ENCODE data around the gene ADGRA1.

ADGRA1 gene

DNA sequence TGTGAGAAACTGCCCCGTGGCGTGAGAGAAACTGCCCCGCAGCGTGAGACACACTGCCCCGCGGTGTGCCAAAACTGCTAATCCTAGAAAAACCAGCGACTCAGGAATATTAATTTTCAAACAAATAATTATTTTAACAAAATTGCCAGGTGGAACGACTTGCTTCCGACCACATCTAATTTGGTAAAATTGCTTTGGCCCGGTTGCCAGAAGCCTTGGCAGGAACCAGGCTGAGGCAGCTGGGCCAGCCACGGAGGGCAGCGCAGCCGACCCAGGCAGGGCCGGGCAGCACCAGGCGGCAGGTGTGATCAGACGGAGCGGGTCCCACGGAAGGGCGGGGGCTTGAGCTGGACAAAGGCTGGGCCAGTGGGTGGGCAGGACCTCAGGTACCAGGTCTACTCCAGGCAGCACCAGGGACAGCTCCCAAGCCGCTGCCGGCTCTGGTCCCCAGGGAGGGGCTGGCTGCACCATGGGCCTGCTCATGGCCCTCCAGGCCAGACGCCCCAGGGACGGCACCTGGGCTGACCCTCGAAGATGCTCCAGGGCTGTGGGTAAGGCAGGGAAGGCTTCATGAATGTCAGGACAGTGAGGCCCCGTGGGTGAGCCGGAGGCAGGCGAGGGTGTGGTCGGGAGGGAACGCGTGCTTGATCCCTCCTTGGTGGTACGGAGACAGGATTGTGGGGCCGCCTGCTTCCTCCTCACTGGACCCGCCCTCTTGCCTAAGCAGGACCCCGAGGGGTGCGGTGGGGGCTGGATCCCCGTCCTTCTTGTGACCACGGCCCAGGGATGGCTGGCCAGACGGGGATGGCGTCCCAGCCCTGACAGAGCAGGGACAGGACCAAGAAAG, 7.7 kb upstream of the ADGRA1 start:
- no peak for DNase-seq

DNA sequence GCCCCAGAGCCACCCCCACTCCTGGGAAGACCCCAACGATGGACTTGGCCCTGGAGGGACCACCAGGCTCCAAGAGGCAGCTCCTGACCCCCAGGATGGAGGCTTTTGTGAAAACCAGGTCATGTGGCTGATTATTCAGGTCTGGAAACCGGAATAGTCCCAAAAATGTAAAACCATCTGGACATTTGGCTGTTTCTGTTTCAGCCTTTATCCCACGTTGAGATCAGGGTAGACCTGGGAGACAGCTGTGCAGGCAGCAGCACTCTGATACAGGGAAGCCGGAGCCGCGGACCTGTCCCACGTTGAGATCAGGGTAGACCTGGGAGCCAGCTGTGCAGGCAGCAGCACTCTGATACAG, 7.1 kb upstream of the ADGRA1 start:
- DNase-seq, result no peak

DNA sequence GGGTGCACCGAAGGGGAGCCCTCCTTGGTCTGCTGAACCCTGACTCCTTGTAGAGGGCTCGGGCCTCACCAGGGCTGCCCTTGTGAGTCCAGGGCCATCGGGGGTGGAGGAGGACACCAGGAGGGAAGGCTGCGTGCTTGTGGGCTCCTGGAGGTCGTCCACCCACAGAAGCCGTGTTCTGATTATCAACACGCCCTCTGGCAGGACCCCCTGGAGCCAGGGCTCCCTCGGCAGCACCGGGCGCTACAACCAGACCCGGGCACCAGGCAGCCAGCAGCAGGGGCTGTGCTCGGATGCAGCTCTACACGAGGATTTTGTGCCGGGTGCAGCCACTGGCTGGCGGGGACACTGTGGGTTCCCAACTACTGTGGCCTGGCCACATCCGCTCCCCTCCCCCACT, 6.1 kb upstream of the ADGRA1 start:
- DNase-seq, result no peak

DNA sequence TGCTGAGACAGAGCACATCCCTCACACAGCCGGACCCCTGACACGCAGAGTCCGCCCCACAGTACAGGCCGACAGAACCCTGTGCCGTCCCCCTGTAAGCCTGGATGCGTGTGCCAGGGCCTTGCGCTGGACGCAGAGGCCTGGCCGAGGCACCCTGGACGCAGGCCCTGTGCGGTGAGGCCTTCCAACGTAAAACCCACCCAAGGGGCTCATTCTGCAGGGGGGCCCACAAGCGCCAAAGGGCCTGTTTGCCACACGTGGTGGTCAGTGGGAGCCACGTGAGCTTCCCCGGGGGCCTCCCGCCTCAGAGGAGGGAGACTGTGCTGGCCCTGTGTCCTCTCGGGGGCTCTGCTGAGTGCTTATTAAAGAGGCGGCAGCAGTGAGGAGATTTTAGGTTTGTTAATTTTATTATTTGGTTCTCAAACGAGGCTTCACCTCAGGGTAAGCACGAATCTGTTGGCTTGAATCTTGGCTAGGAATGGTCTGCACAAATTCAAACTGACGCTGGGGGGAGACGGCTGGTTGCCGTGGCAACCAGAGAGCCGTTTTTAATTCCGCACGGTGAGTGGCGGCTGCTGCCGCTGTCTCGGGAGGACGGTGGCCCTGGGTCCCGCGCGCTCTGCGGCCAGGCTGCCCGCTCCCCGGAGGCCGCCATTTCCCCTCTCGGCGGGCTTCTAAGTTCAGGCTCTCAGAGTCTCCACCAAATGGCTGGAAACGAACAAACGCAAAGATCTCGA, 4.9 kb upstream of the ADGRA1 start:
- DNase-seq, result no peak

DNA sequence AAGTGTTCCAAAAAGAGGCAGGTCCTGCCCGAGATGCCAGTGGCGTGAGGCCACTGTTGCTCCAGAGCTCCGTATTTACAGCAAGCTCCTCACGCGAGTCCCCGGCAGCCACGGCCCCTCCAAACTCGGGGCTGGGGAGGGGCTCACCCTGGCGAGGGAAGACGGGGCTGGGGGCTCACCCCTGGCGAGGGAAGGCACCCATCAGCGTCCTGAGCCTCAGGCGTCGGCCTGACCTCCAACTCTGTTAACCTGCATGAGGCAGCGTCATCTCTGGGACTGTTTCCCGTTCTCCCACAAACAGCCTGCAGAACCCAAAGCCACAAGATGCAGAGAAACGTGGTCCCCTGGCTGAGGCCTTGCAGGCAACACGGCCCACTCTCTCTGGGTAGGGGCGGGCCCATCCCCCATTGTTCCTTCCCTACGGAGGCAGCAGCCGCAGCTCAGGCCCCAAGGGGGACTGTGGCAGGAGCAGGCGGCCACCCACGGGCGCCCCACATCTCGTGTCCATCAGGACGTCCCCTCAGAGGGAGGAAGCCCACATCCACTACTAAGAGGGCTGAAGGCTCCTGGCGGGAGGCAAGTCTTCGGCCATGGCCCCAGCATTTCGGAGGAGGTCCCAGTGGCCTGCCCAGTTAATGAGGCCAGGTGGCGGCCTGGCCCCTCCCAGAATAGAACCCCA, 4.2 kb upstream of the ADGRA1 start:
- no peak for DNase-seq

DNA sequence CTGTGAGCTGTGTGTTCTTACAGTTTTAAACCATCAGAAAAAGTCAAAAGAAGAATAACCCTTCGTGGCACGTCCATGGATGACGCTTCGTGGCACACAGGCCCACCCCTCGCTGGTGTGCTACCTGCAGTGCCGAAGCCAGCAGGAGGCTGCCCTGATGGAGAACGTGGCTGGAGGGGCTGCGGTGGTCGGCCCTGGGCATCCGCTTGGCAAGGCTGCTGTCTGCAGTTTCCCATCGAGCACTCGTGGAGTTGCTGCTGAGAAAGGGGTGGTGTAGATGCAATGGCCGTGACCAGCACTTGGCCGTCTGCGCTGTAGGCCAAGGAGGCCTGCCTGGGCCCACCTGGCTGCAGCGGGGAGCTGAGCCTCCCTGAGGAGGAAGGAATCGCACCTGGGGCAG, 3.2 kb upstream of the ADGRA1 start:
- DNase-seq, result no peak

DNA sequence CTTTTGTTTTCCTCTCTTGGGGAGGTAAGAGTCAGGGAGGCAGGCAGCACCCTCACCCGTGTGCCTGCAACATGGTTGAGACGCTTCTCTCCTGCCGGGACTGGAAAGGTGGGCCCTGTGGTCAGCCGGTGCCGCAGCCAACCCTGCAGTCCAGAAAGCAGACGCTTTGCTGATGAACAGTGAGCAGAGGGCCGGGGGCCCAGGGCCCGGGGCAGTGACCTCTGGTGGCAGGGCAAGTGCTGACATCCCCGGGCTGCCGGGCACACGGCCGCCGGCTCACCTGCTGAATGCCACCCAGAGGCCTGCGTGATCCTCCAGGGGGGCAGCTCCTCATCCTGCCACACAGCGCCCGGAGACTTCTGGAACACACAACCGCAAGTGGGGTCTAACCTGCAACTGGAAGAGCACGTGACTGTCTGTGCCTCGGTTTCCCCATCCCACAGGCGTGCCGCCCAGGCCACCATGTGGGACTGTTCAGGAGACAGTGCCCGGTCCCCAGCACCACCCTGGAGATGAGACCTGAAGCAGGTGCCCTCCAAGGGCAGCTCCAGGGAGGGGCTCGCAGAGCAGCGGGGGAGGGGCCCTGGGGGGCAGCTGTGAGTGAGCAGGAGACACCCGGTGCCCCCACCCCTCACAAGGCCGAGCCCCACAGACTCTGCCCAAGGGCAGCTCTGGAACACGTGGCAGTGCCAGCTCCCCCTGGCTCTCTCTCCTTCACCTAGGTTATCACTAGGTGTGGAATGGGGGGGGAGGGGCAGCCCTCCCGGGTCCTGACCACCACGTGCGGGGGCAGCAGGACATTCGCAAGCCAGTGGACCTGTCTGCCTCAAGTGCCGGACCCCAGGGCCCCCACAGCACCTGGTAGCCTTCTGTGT, 2.2 kb upstream of the ADGRA1 start:
- no peak for DNase-seq

DNA sequence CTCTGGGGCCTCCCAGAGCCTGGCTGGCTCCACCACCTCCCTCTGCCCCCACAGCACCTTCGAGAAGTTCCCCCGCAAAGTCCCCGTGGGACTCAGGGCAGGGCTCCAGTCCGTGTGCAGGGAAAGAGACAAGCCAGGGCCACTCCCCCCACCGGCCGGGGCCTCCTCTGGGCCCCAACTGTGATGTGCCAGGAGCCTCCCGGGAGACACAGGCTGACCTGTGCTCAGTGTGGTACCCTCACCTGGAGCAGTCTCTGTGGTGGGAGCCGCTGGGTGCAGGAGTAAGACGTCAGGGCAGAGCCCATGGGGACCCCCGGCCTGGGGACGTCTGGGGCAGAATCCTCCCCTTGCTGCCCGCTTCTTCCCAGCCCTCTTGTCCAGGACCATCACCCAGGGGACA, 1.5 kb upstream of the ADGRA1 start:
- DNase-seq, result no peak

DNA sequence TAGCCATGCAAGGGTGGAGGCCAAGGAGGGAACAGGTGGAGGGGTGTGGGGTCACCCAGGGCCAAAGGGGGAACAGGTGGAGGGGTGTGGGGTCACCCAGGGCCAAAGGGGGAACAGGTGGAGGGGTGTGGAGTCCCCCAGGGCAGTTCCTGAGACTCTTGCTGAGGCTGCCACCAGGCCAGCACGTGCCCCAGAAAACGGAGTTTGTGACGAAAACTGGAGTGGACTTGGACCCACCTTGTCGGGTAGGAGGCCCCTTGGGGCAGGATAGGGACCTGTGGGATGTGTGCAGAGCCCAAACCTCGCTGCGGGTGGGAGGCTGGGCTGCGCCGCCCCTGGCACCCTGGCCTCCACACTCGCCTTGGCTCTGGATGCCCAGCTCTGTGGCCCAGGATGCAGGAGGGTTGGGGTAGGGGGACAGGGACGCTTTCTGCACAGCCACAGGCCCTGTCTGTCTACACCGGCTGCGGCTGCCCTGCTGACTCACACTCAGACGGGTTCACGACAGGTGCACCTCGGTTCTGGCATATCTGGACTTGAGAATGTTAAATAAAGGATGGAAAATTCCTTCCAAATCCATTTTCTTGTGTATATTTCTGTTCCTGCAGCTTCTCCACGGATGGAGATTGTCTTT, 562 bp upstream of the ADGRA1 start:
- no peak for DNase-seq

DNA sequence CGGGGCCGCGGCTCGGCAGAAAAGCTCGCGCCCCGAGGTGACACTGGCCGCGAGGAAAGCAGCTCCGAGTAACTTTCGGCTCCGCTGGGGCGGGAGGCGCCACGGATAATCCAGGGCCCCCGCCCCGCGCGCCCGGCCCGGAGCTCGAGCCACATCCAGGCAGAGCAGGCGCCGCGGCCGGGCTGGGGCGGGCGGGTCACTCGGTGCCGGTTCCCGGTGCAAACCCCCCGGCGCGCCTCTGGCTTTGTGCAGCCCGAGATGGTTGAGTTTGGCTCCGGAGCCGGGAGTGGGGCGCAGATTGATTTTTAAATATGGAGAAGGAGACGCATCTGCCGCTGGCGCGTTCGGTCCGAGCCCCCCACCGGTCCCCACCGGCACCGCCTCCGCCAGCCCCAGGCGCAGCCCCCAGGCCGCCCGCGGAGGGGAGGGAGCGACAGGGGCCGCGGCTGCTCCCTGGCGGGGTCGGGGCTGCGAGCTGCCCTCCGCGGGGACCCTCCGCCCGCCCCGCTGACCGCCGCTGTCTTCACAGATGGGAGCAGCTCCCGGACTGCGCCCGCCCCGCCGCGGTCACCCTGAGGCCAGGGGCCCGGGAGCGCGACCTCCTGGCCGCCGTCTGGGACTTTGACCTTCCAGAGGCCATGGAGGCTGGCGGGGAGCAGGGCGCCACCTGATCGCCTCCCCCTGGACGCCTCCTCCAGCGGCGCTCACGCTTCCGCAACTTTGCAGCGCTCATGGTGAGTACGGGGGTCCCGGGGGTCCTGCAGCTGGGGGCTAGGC, 643 bp downstream of the ADGRA1 start:
- no peak for DNase-seq

DNA sequence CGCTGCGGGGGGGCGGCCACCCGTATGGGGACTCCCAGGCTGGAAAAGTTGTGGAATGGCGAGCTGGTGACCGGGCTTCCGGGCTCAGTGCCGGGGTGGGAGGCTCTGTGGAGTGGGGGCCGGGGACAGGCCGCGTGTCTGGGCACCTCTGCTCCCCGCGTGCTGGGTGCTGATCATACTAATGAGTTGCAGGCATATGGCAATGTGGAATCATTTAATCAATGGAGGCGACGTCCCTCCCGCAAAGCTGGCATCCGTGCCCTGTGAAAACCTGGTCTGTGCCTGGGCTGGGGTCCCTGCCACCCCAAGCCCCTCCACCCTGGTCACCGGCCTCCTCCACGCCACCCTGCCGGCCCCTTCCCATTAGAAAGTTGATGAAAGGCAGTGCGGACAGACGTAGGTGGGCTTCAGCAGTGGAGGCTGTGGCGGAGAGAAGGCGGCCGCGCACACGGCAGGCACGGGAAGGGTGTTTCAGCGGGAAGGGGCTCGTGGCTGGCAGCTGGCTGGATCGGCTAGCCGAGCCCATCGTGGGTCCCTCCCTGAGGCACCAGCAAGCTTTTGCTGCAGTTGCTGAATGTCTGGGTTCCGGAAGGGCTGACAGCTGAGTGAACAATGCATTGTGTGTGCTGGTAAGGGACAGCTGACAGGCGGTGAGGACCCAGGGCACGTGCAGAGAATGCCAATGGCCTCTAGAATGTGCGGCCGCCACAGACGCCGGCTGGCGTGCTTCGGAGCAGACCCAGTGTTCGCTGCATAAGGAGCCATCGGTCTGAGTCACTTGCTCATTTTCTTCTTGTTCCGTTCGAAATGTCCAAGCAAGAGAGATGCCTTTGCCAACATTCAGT, 1.5 kb downstream of the ADGRA1 start:
- DNase-seq, result no peak

DNA sequence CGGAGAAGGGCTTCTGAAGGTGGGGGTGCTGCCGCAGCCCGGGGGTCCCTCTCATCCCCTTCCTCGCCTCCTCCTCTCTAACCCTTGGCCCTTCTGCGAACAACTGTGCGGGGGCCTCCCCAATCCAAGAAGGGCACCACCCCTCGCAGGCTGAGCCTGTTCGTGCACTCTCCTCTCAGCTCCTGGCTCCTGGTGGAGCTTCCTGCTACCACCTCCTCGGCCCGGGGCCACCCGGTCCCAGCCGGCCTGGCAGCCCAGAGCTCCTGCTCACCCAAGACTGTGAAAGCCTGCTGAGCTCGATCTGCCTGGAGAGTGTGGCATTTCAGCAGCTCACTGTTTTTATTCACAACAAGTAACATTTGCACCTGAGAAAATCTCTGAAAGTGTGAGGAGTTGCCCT, 2.4 kb downstream of the ADGRA1 start:
- no peak for DNase-seq

DNA sequence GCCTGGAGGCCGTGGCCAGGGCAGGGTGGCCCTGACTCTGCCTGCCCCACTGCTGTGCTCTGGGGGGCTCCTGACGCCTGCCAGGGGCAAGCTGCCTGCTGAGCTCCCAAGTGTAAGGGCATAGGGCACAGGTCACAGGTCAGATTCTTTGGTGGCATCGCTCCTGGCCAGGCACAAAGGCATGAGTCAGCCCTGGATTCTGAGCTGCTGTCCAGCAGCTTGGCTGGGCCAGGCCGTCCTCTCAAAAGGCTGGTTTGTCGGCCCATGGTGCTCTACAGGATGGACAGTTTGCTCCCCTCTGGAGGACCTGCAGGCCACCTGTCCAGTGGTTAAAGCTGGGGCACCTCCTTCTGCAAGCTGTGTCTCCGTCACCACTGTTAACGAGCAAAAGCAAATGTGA, 2.9 kb downstream of the ADGRA1 start:
- DNase-seq, result no peak

DNA sequence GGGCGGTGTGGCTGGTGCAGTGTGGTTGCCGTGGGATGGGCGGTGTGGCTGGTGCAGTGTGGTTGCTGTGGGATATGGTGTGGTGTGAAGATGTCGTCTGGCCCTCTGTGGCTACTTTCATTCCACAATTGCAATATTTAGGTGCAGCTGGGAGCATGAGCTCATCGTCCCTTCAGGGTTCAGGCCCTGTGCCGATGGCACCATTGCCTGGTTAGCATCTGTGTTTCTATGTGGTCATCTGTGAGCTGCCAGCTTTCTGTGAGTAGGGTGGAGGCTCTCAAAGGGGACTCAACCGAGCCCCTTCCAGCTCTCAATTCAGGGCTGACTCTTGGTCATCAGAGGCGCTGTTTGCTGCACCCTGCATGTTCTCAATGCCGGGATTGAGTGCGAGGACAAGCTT, 3.6 kb downstream of the ADGRA1 start:
- no peak for DNase-seq

DNA sequence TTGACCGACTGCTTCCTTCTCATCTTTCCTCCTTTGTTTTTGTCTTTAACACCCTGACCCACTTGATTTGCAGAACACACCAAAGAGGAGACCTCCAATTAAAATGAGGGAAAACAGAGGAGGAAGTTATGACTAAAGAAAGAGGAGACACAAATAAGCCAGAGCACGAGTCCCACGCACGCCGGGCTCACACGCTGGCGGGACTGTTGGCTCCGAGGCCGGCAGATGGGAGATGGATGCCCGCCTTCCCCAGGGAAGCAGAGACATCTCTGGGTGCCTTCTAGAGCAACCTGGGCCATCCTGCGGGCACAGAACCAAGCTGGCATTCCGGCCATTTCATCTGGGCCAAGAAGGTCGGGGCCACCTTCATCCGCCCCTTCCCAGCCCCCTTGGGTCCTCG, 5.6 kb downstream of the ADGRA1 start:
- no peak for DNase-seq

DNA sequence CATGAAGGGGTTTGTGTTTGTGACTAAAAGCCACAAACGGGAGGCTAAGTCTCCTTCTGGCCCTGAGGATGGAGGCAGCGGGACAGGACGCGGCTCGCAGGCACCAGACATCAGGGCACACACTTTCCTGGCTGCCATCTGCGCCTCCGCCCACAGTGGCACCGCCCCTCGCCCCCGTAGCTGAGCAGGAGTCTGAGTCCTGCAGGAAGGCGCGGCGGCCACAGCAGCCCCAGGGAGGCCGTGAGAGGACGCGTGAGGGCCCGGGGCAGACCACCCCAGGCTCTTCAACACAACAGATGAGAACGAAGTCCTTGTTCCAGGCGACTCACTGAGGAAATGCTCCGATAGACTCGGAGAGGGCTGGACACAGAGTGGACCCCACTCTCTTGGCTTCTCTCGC, 6.6 kb downstream of the ADGRA1 start:
- DNase-seq, result no peak

DNA sequence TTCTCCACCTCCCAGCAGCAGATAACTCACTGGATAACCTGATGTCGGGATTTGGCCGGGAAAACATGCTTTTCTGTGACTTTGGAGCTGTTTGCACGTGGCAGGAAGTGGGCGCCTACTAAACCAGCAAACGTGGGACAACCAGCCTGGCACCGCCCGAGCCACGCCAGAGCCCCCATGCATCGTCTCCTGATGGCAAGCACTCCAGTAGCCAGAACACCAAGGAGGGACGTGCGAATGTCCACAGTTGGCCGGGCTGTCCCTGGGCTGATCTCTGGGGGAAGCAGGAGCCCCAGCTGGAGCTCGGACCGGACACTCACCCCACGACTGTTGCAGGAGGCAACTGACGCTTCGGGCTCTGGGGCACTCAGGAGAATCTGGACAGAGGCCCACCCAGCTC, 7.1 kb downstream of the ADGRA1 start:
- no peak for DNase-seq

DNA sequence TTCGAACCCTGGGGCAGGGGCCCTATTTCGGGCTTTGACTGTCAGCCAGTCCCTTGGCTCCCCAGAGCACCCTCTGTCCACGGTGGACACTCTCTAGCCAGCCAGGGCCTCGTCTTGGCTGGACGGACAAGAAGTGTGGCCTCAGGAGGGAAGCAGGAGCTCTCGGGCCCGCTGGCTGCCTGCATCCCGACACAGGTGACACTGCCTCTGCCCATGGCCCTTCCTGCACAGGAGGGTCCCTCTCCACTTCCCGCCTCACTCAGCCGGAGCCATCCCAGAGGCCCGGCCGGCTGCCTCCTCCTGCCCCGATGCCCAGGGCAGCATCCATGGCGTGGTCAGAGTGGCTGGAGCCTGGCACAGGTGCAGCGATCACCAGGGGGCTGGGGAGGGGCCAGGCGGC, 7.9 kb downstream of the ADGRA1 start:
- no peak for DNase-seq

DNA sequence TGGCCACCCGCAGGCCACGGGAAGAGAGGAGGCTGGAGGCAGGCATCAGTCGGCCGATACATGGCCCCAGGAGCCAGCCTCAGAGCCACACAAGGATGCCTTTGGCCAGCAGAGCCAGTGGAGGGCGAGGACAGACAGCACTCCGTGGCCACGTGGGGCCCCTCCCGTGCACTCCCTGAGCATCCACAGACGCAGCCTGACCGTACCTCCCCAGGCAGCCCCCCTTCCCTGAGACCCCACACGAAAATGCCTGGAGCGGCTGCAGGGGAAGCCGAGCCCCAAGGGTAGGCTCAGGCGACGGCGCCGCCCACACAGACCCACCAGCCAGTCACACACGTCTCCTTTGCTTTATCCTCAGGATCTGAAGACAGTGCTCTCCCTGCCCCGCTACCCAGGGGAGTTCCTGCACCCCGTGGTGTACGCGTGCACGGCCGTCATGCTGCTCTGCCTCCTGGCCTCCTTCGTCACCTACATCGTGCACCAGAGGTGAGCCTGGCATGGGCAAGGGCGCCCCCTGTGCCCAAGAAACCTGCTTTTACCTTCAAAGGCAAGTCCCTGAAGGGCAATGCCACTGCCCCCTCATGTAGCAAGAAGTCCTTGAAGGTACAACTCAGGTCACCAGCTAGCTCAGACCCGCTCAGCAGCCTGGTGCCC, 9.0 kb downstream of the ADGRA1 start:
- no peak for DNase-seq

DNA sequence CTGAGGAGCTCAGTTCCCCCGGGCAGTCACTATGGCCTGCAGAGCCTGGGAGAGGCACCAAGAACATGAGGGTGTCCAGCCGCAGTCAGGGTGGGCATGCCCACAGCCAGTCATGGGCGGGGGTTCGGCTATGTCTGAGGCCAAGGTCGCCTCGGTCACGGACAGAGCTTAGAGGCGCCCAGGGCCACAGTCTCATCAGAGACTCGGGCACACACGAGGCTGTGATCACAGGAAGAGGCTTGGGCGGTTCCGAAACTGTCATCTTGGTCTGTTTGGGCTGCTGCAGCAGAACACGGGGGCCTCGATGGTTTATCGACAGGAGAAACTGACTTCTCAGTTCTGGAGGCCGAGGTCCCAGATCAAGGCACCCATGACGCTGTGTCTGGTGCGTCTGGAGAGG, 9.7 kb downstream of the ADGRA1 start:
- DNase-seq, result no peak
